AG09309 (cell line): Measurements from ENCODE around the gene MAP3K5.

Experiments
- DNase-seq: peaks from one replicate; pipeline ENCODE4 v3.0.0-alpha.2; 2010; ENCODE audit warnings: low read depth
- H3K4me3 ChIP-seq: 2 replicates; pipeline ENCODE4 v1.5.1; 2011; ENCODE audit warnings: mild to moderate bottlenecking, low read depth, low read length, moderate library complexity; ENCODE audit not compliant: control insufficient read depth
- CTCF ChIP-seq: IDR thresholded peaks from 2 replicates; pipeline ENCODE4 v1.5.1; 2011; ENCODE audit warnings: mild to moderate bottlenecking, low read depth, low read length, inconsistent platforms; ENCODE audit not compliant: insufficient read depth, control insufficient read depth; ENCODE audit errors: missing control alignments

MAP3K5 gene

DNA sequence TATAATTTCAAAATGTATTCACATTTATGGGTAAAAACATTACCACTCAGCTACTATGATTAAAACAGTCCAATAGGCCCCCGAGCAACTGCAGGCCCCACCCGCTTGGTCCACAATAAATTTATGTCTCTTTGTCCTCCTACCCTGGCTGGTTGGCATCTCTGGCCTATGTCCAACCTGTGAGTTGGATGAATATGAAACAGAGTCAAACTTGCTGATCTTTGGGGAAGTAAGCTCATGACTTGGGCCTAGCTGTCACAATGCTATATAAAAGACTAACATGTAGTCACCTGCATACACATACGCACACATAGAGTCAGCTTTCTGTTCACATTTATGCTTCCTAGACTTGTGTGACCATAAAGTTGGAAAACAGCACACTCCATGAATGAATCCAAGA lies 262.6 kb downstream of the MAP3K5 start:
- TF ChIP-seq CTCF = no peak
- DNase-seq = no peak
- H3K4me3 ChIP-seq = no peak overlapping the region

GRCh38 chr6:136528477-136528876 lies 263.8 kb downstream of the MAP3K5 start:
- no peak for DNase-seq
- H3K4me3 ChIP-seq = no peak overlapping the region
- no peak for TF ChIP-seq CTCF

- H3K4me3 ChIP-seq = no peak overlapping the region
- no peak for DNase-seq
- TF ChIP-seq CTCF = no peak
These were observed 264.4 kb downstream of the MAP3K5 start for GRCh38 chr6:136527831-136528230.

DNA sequence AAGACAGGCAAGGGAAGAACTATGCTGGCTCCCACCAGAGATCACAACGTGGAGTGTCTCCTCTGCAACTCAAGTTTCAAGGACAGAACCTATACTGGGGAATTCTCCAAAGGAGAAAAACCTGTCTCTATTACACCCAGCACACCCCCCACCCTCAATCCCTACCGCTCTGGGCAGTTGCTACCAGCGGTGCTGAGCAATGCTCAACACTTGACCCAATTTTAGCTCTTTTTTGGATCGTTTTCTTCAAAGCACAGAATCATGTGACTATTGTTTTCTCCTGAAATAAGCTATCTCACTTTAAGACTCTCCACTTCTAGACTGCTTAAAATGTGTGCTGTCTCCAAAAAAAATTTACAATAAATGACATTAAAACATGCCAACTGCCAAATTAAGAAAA lies 265.3 kb downstream of the MAP3K5 start:
- TF ChIP-seq CTCF = no peak
- DNase-seq = no peak
- no peak overlapping the region for H3K4me3 ChIP-seq

- no peak overlapping the region for H3K4me3 ChIP-seq
- peak; percentile 35 for DNase-seq
- peak; percentile 60 for TF ChIP-seq CTCF
These were observed 265.9 kb downstream of the MAP3K5 start for GRCh38 chr6:136526196-136526930.

GRCh38 chr6:136525586-136526195 lies 266.6 kb downstream of the MAP3K5 start:
- no peak for TF ChIP-seq CTCF
- no peak overlapping the region for H3K4me3 ChIP-seq
- no peak for DNase-seq
